Activated CD8-positive, alpha-beta memory T cell treated with anti-CD3 and anti-CD28 coated beads, Interleukin-2, amount 50 U/mL, for 48 hours (primary cell): ENCODE measurements around the gene TTC9B.
A peak's percentile ranks its signal among the peaks of the same experiment; 100 is the strongest.

ENCODE experiments used
- DNase-seq: peaks from one replicate; pipeline ENCODE4 v3.0.0-alpha.2; 2020

The TTC9B gene

DNA sequence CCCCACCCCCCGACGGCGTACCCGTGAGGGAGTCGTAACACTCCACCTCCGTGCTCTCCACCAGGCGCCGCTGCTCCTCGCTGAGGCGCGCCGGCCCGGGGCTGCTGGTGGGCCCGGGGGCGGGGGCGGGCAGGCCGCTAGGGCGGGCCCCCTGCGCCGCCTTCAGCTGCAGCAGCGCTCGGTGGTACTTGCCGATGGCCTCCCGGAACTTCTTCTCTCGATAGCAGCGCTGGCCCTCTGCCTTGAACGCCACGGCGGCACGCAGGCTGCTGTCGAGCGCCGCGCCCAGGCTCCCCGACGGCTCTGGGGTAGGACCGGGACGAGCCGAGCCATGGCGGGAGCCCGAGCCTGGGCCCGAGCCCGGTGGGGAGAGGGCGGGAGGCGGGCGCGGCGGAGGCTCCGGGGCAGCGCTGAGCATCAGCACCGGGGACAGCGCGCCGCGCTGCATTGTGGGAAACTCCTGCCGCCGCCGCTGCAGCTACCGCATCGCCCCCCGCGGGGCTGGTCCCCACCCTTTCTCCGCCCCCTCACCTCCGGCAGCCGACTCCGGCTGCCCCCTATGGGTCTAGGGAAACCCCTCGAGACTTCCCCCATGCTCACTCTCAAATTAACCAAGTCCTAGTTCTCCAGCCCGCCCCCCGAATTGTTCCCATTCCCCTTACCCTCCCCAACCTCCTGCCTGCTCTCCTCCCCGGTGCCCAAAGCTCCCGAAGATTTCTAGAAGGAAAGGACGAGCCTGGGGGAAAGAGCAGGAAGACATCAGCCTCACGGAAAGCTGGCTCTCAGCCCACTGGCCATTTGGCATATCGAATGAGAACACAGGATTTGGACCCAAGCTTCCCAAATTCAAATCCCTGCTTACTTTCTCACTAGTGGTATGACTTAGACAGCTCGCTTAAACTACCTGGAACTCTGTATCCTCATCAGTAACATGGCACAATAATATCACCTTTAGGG lies at the start of gene TTC9B:
TTC9B (minus strand) TSS at position 451 of the 957 bp plus-strand sequence; CDS start at position 448, 3 bp downstream.
- DNase-seq, result peak; percentile 78

DNA sequence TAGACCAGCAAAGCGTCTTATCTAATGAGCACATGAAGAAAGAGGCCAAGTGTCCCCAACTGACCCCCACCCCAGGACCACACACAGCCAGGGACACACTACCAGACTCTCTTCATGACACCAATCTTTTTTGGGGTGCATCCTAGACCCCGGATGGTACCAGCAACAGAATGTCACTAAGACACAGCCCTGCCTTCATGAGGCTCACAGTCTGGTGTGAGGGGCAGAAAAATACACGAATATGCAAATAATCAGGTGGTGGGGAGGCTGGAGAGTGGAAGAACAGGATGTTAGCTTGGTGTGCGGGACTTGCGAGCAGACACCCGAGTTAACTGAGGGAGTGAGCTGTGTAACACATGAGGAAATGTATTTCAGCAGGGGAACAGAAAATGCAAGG lies 49.4 kb upstream of the TTC9B start:
- DNase-seq, result no peak

DNA sequence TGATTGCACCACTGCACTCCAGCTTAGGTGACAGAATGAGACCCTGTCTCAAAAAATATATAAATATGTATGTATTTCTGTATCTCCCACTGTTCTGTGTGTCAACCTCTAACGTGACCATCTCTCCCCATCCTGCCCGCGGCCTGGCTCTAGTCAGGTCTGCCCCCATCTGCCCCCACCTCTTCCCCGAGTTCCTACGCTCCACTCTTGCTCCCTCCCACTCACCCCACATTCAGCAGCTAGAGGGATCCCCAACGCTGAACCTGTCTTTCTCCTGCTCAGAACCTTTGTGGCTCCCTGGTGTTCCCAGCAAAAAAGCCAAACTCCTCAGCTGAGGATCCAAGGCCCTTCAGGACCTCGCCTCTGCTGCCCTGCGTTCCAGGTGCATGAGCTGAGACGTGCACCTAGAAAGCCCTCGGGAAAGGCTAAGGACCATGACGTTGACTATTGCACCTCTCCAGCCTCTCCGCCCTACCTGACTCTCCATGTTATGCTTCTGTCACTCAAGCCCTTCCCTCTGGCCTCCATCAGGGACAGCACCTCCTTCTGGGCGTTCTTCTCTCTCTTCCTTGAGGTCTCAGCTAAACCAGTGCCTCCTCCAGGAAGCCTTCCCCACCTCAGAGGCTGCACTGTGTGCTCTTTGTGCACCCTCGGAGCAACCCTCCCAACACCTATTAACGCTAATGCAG lies 48.9 kb upstream of the TTC9B start:
- DNase-seq, result no peak

DNA sequence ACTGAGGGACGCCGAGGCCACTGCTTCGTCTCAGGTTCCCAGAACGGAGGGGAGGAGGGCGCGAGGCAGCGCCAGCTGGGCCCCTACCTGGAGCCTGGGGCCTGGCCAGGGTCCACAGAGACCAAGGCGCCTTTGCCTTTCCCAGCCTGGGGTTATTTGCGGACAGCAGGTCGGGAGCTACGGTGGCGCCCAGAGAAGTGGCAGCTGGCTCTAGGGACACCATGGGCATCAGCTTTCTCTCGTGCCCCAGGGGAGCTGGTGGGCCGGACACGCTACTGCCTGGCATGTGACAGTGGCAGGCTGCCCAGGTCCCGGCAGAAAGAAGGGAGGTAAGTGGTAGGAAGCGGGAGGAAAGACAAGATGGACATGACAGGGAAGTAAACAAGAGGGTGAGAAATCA lies 47.9 kb upstream of the TTC9B start:
- DNase-seq, result no peak

DNA sequence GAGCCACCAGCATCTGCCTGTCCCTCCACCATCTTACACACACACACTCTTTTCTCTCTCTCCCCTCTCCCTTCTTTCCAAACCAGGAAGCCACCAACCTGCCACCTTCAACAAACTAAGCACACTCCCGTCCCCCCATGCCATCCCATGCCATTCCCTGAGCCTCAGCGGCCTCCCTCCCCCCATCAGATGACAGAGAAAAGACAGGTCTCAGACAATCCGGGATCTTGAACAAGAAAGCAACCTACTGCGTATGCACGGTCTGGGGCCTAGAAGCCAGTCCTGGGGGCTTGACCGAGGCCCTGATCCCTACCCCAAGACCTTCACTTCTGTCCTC lies 47.5 kb upstream of the TTC9B start:
- DNase-seq, result no peak

DNA sequence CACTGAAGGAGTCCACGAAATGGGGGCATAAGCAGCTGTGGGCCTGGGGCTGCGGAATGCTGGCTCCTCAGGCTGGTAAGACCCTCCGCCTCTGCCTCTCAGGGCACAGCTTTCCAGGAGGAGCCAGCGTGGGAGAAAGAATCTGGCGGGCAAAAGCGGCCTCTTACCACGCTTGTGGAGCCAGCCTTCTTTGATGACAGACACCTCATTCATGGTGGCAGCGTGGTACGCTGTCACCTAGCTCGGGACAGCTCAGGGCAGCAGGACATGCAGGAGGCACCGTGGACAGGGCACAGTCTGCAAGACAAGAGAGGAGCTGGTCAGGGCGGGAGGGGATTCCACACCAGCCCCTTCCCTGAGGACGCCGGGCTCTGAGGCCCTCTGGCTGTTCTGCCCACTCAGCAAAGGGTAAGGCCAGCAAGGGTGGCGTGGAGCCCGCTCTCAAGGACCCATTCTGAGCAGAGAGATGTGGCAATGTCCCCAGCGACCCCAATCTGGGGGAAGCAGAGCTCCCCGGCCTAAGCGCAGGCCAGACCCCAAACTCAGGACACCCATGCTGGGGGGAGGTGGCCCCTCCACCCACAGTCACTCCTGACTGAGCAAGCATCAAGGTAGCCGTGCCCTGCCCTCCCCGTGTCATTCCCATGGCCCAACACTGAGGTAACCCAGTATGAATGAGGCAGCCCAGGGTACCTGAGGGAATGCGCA lies 47.0 kb upstream of the TTC9B start:
- no peak for DNase-seq

DNA sequence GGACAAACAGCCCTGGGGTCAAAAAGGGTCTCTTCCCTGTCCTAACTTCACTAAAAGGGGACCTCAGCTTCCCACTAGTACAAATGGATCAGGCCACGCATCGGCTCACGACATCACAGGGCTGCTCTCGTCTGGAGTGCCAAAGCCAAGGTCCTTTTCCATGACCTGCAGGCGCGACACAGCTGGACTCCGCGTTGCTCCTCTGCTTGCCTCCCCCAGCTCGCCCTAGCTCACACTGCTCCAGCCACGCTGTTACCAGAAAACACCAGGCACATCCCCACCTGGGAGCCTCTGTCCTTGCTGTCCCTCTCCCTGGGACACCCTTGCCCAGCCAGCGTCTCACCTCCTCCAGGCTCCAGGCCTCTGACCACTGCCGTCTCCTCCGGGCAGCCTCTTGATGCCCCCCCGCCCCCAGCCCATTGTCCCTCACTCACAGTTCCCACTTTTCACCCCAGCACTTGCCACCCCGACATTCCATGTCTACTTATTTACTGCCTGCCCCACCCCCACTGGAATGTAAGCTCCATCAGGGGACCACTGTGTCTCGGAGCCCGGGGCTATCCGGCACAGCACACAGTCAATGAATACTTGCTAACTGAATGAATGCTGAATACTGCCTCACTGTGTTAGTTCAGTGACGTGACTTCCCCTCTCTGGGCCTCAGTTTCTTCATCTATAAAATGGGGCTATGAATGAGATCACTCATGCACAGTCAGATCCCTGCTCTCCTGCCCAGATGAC lies 46.3 kb upstream of the TTC9B start:
- DNase-seq, result no peak

DNA sequence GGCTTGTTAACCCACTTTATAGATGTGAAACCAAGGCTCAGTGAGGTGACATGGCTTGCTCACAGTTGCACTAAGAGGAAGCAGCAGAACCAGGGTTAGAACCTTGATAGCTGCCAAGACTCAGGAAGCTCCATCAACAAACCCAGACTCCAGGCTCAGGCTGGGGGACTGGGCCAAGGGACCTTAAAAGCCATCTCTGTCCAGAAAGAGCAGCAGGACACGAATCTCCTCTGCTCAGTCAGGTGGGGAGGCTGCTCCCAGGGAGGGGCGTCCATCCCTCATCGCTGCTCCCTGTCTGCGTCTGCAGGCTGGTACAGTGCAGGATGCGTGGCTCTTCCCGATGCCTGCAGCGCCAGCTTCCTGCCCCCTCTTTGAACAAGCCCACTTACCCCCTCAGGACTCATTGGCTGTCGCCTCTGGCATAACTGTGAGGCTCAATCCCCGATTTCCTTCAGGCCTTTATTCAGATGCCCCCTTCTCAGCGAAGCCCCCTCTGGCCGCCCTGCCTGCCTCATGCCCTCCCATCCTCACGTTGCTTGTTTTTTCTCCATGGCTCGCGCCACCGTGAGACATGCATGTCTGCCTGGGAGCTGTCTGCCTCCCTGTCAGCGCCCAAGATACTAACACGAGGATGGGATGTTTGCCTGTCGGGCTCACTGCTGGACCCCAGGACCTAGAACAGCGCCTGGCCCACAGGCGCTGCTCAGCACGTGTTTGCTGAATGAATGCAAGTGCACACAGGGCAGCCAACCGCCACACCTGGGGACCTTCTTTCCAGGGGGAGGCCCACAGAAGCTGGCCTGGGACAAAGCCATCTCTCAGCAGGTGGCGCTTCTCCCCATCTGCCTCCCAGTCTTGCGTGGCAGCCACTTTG lies 45.5 kb upstream of the TTC9B start:
- DNase-seq, result no peak

DNA sequence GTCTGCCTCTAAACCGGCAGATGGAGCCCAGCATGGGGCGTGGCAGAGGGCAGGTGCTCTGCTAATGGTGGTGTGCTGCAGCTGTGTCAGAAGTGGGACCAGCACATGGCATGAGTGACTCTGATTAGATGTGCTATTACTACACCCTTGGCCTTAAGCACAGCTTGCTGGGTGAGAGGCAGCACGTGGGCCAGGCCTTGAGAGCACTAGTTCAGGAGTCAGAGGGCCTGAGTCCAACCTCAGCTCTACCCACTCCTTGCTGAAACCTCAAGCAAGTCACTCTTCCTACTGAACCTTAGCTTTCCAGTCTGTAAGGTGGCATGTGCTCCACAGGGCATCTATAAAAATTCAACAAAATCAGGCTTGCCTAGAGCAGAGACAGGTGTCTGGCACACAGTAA lies 44.2 kb upstream of the TTC9B start:
- DNase-seq, result no peak

DNA sequence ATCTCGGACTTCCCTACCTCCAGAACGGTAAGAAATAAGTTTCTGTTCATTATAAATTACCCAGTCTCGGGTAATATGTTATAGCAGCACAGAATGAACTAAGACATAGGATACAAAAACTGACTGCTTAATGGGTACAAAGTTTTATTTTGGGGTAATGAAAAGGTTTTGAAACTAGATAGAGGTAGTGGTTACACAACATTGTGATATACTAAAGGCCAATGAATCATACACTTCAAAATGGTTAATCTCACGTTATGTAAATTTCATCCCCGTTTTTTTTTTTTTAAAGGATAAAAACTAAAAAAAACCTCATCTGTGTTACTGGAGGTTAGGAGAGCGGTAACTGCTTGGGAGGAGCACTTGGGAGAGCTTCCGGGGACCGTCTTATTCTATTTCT lies 43.4 kb upstream of the TTC9B start:
- DNase-seq, result no peak

DNA sequence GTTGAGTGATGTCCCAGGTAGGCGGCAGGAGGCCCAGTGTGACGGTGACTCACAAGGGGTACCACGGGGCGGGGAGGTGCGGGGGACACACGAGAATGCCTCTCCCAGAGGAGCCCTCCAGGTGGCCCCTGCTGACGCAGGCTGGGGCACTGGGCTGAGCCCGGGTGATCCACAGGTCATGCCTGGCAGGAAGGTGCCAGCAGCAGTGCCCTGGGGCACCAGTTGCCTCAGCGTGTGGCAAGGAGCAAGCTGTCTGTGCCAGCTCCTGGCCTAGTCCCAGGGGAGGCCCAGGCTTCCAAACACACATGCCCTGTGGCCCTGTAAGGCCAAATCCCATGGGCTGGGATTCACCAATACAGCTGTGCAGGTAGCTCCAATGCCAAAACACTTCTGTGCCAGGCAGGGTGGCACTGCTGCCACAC lies 38.9 kb upstream of the TTC9B start:
- no peak for DNase-seq

DNA sequence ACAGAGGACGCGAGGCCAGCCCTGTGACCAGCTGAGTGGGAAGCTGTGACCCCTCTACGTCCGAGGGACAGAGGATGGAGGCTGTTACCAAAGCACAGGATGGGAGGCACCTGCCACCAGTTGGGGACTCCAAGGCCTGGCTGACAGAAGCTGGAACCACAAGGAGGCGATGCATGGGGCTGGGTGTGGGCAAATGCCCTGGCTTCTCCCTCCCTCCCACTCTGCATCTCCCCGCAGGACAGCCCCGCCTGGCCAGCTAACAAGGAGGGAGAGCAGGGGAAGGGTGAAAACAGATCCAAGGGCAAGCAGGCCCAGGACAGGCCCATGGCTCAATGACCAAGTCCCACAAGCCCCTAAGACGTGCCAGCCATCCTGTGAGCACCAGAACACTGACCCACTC lies 38.3 kb upstream of the TTC9B start:
- DNase-seq, result no peak

DNA sequence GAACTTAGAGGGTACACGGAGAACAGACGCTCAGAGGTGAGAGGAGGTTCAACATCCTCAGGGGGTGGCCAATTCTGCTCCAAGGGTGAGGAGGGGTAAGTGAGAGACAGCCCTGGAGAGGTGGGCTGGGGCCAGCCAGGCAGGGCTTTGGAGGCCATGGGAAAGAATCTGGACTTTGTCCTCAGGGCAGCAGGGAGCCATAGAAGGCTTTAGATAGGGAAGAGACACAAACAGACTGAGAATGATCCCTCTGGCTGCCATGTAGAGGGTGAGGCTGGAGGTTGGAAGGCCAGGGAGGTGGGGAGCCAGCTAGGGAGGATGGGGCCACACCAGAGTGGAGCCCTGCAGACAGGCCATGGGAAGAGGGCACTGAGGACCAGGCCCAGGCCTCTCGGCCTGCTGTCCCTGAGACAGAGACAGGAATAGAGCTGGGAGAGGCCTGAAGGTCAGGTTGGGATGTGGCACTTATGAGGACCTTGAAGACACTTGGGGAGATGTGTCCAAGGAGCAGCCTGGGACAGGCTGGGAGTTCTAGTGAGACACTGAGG lies 37.5 kb upstream of the TTC9B start:
- no peak for DNase-seq

DNA sequence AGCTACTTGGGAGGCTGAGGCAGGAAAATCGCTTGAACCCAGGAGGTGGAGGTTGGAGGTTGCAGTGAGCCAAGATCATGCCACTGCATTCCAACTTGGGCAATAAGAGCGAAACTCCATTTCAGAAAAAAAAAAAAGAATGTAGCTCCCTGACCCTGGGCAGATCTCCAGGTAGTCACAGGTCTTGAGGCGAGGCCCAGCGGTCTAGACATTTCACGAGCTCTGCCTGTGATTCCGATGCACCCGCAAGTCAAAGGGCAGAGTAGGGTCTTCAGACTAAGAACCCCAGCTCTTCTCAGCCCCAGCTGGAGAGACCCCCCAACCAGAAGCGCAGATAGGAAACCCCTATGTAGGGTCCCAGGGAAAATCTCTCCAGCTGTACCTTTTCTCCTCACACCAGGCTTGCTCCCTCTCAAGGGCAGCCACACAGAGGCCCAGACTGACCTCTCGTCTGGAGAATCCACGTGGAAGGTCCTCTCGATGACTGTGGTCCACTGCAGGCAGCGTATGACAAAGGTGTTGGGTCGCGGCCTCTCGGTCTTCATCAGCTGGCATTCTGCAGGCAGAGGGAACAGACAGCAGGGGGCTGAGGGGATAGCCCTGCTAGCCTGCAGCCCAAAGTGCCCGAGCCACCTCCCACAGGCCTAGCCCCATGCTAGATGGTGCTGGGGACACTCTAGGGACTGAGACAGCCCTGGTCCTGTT lies 36.7 kb upstream of the TTC9B start:
- DNase-seq, result no peak

DNA sequence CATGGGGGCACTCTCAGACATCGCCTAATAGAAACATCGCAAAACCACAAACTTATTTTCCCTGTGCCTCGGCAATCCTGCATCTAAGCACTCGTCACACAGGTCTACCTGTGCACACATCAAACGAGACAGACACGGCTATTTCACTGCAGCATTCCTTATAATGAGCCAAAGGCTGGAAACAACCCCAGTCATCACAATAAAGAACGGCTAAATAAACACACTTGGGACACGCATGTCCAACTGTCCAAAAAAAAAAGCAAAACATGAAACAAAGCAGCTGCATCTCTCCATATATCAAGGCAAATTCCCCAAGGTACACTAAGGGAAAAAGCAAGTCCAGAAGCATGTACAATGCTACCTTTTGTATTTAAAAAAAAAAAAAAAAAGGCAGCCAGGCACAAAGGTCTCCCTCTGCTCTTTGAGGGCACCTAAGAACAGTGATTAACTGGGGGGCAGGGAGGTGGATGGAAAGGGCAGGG lies 35.5 kb upstream of the TTC9B start:
- no peak for DNase-seq

DNA sequence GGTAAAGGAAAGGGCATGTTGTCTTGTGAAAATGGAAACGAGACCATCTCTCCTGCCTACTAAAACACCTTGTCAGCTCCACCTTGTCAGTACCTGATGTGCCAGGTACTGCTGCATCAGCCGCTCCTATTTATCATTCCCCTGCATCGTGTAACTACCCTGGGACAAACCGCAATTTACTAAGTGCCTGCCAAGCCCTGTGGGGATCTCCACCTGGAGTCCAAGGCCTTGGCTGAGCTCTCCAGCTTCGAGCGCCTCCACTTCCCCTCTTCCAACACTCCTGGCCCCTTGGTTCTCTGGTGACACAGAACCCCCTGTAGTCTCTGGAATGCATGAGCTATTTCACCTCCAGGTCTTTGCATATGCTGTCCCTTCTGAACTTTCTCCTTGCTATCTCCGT lies 34.2 kb upstream of the TTC9B start:
- DNase-seq, result no peak

DNA sequence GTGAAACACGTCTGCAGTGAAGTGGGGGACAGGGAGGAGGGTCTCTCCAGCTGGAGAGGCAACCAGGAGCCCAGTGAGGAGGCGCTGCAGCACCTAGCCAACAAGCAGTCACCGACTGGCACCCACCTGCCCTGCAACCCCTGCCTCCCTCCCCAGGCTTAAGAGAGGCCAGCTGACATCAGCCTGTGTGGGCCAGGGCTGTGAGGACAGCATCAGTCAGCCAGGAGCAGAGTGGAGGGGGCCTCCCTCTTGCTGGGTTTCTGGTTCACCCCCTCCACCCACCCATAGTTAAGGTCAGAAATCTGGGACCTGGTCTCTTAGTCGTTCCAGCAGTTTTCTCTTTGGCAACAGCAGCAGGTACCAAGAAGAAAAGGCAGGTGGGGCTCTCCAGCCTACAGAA lies 33.8 kb upstream of the TTC9B start:
- DNase-seq, result no peak

DNA sequence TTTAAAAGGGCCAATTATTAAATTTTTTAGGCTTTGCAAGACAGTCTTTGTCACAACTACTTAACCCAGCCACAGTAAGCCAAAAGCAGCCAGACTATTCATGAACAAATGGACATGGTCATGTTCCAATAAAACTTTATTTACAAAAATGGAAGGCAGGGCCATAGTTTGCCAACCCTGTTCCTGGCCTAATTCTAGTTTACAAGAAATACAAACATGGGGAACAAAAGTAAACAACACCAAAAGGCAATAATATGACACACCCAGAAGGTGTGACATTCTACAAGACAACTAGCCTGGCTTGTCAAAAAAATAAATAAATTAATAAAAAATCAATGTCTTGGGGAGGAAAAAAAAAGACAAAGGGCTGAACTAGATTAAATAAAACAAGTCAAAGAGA lies 33.1 kb upstream of the TTC9B start:
- no peak for DNase-seq

DNA sequence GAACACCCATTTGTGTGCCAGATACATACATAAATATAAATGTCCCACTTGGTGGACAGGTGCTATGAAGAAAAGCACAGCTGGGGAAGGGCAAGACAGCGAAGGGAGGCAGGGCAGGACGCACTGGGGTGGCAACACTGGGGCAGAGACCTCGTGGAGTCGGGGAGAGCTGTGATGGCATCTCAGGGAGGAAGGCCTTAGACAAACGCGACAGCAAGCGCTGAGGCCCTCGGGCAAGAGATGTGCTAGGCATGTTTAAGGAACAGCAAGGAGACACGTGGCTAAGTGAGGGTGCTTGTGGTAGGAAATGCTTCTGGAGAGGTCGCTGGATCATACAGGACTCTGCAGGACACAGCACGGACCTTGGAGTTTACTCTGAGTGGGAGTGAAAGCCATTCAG lies 31.6 kb upstream of the TTC9B start:
- DNase-seq, result no peak

DNA sequence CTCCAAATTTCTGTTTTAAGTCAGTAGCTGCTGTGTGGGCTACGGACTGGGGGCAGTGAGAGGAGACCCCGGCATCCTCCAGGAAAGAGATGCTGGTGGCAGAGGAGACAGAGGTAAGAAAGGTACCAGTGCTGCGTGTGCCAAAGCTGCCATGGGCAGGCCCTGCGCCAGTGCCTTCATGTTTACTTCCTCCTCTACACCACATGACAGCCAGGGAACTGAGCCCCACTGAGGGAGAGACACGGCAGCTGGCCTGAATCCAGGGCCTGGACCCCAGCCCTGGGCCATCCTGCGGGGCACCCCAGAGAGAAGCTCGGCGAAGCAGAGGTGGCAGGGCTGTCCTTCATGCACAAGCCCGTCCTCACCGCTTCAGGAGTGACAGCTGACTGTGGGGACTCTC lies 31.0 kb upstream of the TTC9B start:
- no peak for DNase-seq

DNA sequence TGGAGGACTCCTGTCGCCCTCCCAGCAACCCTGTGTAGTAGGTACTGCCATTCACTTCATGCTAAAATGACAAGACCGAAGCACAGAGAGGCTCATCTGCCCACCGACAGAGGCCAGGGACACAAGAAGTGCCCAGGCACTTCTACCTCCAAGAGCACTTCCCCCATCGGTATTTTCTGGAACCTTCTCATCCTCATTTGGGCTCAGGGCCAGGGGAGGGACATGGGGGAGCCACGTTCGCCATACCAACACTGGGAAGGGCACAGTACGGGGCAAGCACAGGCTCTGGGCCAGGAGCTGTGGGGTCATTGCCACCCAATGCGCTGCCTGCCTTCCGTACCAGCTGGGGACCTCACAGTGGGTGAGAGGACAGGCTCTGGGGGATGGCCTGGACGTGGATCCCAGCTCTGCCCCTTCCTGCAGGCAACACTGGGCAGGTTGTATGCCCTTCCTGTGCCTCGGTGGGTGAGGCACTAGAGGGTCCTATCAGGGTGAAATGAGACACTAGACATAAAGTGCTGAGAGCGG lies 29.6 kb upstream of the TTC9B start:
- no peak for DNase-seq
